ENCODE measurements around the gene KLF7.
"Not testable (repeated sequence)": the region's sequence is repeated elsewhere in the genome, so short reads cannot be mapped to it uniquely, and the experiment has no call there.

KLF7 gene

DNA sequence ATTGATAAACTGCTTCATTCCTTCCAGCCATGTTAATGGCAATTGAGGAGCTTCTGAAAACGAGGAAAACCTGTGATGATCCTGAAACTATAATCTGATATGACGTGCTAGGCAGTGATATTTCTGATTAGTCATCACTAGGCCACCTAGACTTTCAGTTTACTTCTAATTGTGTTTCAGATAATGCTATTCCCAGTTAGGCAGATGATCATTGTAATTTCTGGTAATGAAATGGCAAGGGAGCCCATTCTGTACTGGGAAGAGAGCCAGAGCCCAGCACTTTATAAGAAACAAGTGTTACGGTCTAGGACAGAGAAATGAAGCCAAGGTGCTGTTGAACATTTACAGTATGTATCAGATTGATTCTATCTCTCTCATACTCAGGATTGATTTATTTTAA is 120.2 kb downstream of the KLF7 start:
- Histone ChIP-seq H3K4me3 (ENCODE audit: low read length) (no peak overlapping the region), H3K9me3 (ENCODE audit: control insufficient read depth, low read length) (no peaks in the 10 kb centered on the region), H3K27me3 (replicated peaks; ENCODE audit: control insufficient read depth, insufficient read depth, low read length) (no peaks in the 10 kb centered on the region), H3K9ac (ENCODE audit: low read length) (no peak overlapping the region), H3K4me1 (ENCODE audit: control insufficient read depth, insufficient read depth, low read length) (peaks cover 24% of the 10 kb centered on the region), H3K36me3 (ENCODE audit: control insufficient read depth, insufficient read depth, low read length, severe bottlenecking) (no peaks in the 10 kb centered on the region)
- DNase-seq (ENCODE audit: low read depth), result no peak

GRCh38 chr2:207044379-207045362 is 121.1 kb downstream of the KLF7 start:
- no peak for DNase-seq (ENCODE audit: low read depth)
- no peaks in the 10 kb centered on the region for H3K36me3 ChIP-seq (ENCODE audit: control insufficient read depth, insufficient read depth, low read length, severe bottlenecking)
- peaks cover 24% of the 10 kb centered on the region for H3K4me1 ChIP-seq (ENCODE audit: control insufficient read depth, insufficient read depth, low read length)
- no peak overlapping the region for H3K4me3 ChIP-seq (ENCODE audit: low read length)
- H3K9ac ChIP-seq (ENCODE audit: low read length), result no peak overlapping the region
- H3K9me3 ChIP-seq (ENCODE audit: control insufficient read depth, low read length), result no peaks in the 10 kb centered on the region
- no peaks in the 10 kb centered on the region for H3K27me3 ChIP-seq (replicated peaks; ENCODE audit: control insufficient read depth, insufficient read depth, low read length)

GRCh38 chr2:207042841-207043240 is 122.9 kb downstream of the KLF7 start:
- DNase-seq (ENCODE audit: low read depth), result no peak

GRCh38 chr2:207041786-207042554 is 123.8 kb downstream of the KLF7 start:
- Histone ChIP-seq H3K4me1 (ENCODE audit: control insufficient read depth, insufficient read depth, low read length) (peaks cover 26% of the 10 kb centered on the region), H3K36me3 (ENCODE audit: control insufficient read depth, insufficient read depth, low read length, severe bottlenecking) (no peaks in the 10 kb centered on the region), H3K9ac (ENCODE audit: low read length) (peak overlapping the region; percentile 52), H3K27me3 (replicated peaks; ENCODE audit: control insufficient read depth, insufficient read depth, low read length) (no peaks in the 10 kb centered on the region), H3K9me3 (ENCODE audit: control insufficient read depth, low read length) (no peaks in the 10 kb centered on the region), H3K4me3 (ENCODE audit: low read length) (peak overlapping the region; percentile 73)
- no peak for DNase-seq (ENCODE audit: low read depth)

More at GRCh38 chr2:207042841-207043240, 122.9 kb downstream of the KLF7 start:
- Histone ChIP-seq H3K9me3 (ENCODE audit: control insufficient read depth, low read length) (no peaks in the 10 kb centered on the region), H3K9ac (ENCODE audit: low read length) (no peak overlapping the region), H3K4me1 (ENCODE audit: control insufficient read depth, insufficient read depth, low read length) (peaks cover 27% of the 10 kb centered on the region), H3K27me3 (replicated peaks; ENCODE audit: control insufficient read depth, insufficient read depth, low read length) (no peaks in the 10 kb centered on the region), H3K36me3 (ENCODE audit: control insufficient read depth, insufficient read depth, low read length, severe bottlenecking) (no peaks in the 10 kb centered on the region), H3K4me3 (ENCODE audit: low read length) (no peak overlapping the region)

- H3K9me3 ChIP-seq (ENCODE audit: control insufficient read depth, low read length), result no peaks in the 10 kb centered on the region
- no peaks in the 10 kb centered on the region for H3K36me3 ChIP-seq (ENCODE audit: control insufficient read depth, insufficient read depth, low read length, severe bottlenecking)
- H3K9ac ChIP-seq (ENCODE audit: low read length), result no peak overlapping the region
- no peaks in the 10 kb centered on the region for H3K27me3 ChIP-seq (replicated peaks; ENCODE audit: control insufficient read depth, insufficient read depth, low read length)
- no peak for DNase-seq (ENCODE audit: low read depth)
- H3K4me3 ChIP-seq (ENCODE audit: low read length), result peak overlapping the region; percentile 73
- peaks cover 21% of the 10 kb centered on the region for H3K4me1 ChIP-seq (ENCODE audit: control insufficient read depth, insufficient read depth, low read length)
These were observed 124.5 kb downstream of the KLF7 start for GRCh38 chr2:207041279-207041678.

- Histone ChIP-seq H3K4me3 (ENCODE audit: low read length) (peak overlapping the region; percentile 73), H3K27me3 (replicated peaks; ENCODE audit: control insufficient read depth, insufficient read depth, low read length) (no peaks in the 10 kb centered on the region), H3K9ac (ENCODE audit: low read length) (no peak overlapping the region), H3K9me3 (ENCODE audit: control insufficient read depth, low read length) (no peaks in the 10 kb centered on the region), H3K36me3 (ENCODE audit: control insufficient read depth, insufficient read depth, low read length, severe bottlenecking) (no peaks in the 10 kb centered on the region), H3K4me1 (ENCODE audit: control insufficient read depth, insufficient read depth, low read length) (peaks cover 21% of the 10 kb centered on the region)
- DNase-seq (ENCODE audit: low read depth), result no peak
These were observed 125.1 kb downstream of the KLF7 start for GRCh38 chr2:207040696-207041095.

DNA sequence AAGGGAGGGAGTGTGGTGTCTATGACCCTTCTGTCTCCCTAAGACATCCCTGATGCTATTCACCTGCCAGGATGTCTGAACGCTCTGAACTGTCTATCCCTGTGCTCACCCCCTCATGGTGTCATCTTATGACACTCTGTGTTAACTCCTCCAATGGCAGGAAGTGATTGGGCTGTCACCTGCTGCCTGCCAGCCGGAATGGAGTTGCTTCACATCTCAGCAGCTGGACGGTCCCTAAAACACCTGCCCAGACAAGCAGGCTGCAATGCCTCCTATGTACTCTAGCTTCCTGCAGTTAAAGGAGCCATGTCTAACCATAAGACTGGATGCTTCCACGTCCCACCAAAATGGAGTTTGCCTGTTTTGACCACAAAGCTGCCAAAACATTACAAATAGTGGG is 126.5 kb downstream of the KLF7 start:
- Histone ChIP-seq H3K36me3 (ENCODE audit: control insufficient read depth, insufficient read depth, low read length, severe bottlenecking) (no peaks in the 10 kb centered on the region), H3K4me1 (ENCODE audit: control insufficient read depth, insufficient read depth, low read length) (peaks cover 21% of the 10 kb centered on the region), H3K4me3 (ENCODE audit: low read length) (no peak overlapping the region), H3K27me3 (replicated peaks; ENCODE audit: control insufficient read depth, insufficient read depth, low read length) (no peaks in the 10 kb centered on the region), H3K9ac (ENCODE audit: low read length) (no peak overlapping the region), H3K9me3 (ENCODE audit: control insufficient read depth, low read length) (no peaks in the 10 kb centered on the region)
- no peak for DNase-seq (ENCODE audit: low read depth)

DNA sequence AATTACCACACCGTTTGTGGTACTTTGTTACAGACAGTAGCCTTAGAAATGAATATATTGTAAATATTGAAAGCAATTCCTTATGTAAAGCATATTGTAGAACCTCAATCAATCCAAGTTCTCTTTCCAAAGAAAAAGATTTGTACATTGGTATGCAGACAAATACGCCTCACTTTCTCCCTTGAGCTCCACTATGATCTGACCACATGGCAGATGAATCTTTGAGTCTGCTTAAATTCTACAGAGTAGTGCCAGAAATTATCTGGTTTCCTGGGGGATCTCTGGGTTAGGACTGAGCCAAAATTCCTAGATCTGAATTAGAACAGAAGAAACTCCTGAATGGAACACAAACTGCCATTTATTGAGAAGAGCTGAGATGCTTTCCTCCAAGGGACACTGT is 127.4 kb downstream of the KLF7 start:
- no peaks in the 10 kb centered on the region for H3K36me3 ChIP-seq (ENCODE audit: control insufficient read depth, insufficient read depth, low read length, severe bottlenecking)
- no peak for DNase-seq (ENCODE audit: low read depth)
- peaks cover 9% of the 10 kb centered on the region for H3K9me3 ChIP-seq (ENCODE audit: control insufficient read depth, low read length)
- no peak overlapping the region for H3K9ac ChIP-seq (ENCODE audit: low read length)
- no peak overlapping the region for H3K4me3 ChIP-seq (ENCODE audit: low read length)
- peaks cover 21% of the 10 kb centered on the region for H3K4me1 ChIP-seq (ENCODE audit: control insufficient read depth, insufficient read depth, low read length)
- H3K27me3 ChIP-seq (replicated peaks; ENCODE audit: control insufficient read depth, insufficient read depth, low read length), result no peaks in the 10 kb centered on the region

- no peak for DNase-seq (ENCODE audit: low read depth)
- no peaks in the 10 kb centered on the region for H3K27me3 ChIP-seq (replicated peaks; ENCODE audit: control insufficient read depth, insufficient read depth, low read length)
- H3K9ac ChIP-seq (ENCODE audit: low read length), result no peak overlapping the region
- H3K4me1 ChIP-seq (ENCODE audit: control insufficient read depth, insufficient read depth, low read length), result peaks cover 21% of the 10 kb centered on the region
- no peaks in the 10 kb centered on the region for H3K36me3 ChIP-seq (ENCODE audit: control insufficient read depth, insufficient read depth, low read length, severe bottlenecking)
- peaks cover 13% of the 10 kb centered on the region for H3K9me3 ChIP-seq (ENCODE audit: control insufficient read depth, low read length)
- H3K4me3 ChIP-seq (ENCODE audit: low read length), result no peak overlapping the region
These were observed 127.9 kb downstream of the KLF7 start for GRCh38 chr2:207037896-207038295.

DNA sequence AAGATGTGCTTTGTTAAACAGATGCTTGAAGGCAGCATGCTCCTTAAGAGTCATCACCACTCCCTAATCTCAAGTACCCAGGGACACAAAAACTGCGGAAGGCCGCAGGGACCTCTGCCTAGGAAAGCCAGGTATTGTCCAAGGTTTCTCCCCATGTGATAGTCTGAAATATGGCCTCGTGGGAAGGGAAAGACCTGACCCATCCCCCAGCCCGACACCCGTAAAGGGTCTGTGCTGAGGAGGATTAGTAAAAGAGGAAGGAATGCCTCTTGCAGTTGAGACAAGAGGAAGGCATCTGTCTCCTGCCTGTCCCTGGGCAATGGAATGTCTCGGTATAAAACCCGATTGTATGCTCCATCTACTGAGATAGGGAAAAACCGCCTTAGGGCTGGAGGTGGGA is 128.7 kb downstream of the KLF7 start:
- H3K4me1 ChIP-seq (ENCODE audit: control insufficient read depth, insufficient read depth, low read length), result peaks cover 16% of the 10 kb centered on the region
- not testable (repeated sequence) for DNase-seq (ENCODE audit: low read depth); H3K27me3 ChIP-seq (replicated peaks; ENCODE audit: control insufficient read depth, insufficient read depth, low read length); H3K36me3 ChIP-seq (ENCODE audit: control insufficient read depth, insufficient read depth, low read length, severe bottlenecking); H3K9ac ChIP-seq (ENCODE audit: low read length); H3K4me3 ChIP-seq (ENCODE audit: low read length)
- peaks cover 14% of the 10 kb centered on the region for H3K9me3 ChIP-seq (ENCODE audit: control insufficient read depth, low read length)

GRCh38 chr2:207035875-207036274 is 129.9 kb downstream of the KLF7 start:
- Histone ChIP-seq H3K27me3 (replicated peaks; ENCODE audit: control insufficient read depth, insufficient read depth, low read length) (no peaks in the 10 kb centered on the region), H3K9me3 (ENCODE audit: control insufficient read depth, low read length) (peaks cover 14% of the 10 kb centered on the region), H3K4me1 (ENCODE audit: control insufficient read depth, insufficient read depth, low read length) (peaks cover 7% of the 10 kb centered on the region), H3K36me3 (ENCODE audit: control insufficient read depth, insufficient read depth, low read length, severe bottlenecking) (no peaks in the 10 kb centered on the region), H3K4me3 (ENCODE audit: low read length) (no peak overlapping the region), H3K9ac (ENCODE audit: low read length) (no peak overlapping the region)
- DNase-seq (ENCODE audit: low read depth), result peak; percentile 19

Measured in adipocyte (in vitro differentiated cells).